Measurements from ENCODE around the gene CEL.
"Not testable (repeated sequence)": the region's sequence is repeated elsewhere in the genome, so short reads cannot be mapped to it uniquely, and the experiment has no call there.

Gene CEL

DNA sequence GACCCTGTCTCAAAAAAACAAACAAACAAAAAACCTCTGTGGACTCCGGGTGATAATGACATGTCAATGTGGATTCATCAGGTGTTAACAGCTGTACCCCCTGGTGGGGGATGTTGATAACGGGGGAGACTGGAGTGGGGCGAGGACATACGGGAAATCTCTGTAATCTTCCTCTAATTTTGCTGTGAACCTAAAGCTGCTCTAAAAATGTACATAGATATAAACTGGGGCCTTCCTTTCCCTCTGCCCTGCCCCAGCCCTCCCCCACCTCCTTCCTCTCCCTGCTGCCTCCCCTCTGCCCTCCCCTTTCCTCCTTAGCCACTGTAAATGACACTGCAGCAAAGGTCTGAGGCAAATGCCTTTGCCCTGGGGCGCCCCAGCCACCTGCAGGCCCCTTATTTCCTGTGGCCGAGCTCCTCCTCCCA lies 1.4 kb upstream of the CEL start (continued):
- TF ChIP-seq, protein P1, sequence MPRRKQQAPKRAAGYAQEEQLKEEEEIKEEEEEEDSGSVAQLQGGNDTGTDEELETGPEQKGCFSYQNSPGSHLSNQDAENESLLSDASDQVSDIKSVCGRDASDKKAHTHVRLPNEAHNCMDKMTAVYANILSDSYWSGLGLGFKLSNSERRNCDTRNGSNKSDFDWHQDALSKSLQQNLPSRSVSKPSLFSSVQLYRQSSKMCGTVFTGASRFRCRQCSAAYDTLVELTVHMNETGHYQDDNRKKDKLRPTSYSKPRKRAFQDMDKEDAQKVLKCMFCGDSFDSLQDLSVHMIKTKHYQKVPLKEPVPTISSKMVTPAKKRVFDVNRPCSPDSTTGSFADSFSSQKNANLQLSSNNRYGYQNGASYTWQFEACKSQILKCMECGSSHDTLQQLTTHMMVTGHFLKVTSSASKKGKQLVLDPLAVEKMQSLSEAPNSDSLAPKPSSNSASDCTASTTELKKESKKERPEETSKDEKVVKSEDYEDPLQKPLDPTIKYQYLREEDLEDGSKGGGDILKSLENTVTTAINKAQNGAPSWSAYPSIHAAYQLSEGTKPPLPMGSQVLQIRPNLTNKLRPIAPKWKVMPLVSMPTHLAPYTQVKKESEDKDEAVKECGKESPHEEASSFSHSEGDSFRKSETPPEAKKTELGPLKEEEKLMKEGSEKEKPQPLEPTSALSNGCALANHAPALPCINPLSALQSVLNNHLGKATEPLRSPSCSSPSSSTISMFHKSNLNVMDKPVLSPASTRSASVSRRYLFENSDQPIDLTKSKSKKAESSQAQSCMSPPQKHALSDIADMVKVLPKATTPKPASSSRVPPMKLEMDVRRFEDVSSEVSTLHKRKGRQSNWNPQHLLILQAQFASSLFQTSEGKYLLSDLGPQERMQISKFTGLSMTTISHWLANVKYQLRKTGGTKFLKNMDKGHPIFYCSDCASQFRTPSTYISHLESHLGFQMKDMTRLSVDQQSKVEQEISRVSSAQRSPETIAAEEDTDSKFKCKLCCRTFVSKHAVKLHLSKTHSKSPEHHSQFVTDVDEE (CRISPR knock-in tag; IDR thresholded peaks at IDR 0.05) = no peak
- no peak for TF ChIP-seq ZFP3 (CRISPR knock-in tag; IDR thresholded peaks at IDR 0.05)
- TF ChIP-seq TCF4 (CRISPR knock-in tag; IDR thresholded peaks at IDR 0.05; ENCODE audit: borderline replicate concordance) = no peak
- TF ChIP-seq, protein P2, sequence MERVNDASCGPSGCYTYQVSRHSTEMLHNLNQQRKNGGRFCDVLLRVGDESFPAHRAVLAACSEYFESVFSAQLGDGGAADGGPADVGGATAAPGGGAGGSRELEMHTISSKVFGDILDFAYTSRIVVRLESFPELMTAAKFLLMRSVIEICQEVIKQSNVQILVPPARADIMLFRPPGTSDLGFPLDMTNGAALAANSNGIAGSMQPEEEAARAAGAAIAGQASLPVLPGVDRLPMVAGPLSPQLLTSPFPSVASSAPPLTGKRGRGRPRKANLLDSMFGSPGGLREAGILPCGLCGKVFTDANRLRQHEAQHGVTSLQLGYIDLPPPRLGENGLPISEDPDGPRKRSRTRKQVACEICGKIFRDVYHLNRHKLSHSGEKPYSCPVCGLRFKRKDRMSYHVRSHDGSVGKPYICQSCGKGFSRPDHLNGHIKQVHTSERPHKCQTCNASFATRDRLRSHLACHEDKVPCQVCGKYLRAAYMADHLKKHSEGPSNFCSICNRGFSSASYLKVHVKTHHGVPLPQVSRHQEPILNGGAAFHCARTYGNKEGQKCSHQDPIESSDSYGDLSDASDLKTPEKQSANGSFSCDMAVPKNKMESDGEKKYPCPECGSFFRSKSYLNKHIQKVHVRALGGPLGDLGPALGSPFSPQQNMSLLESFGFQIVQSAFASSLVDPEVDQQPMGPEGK (CRISPR knock-in tag; IDR thresholded peaks at IDR 0.05; ENCODE audit: borderline replicate concordance) = no peak
- TF ChIP-seq SNAI2 (CRISPR knock-in tag; IDR thresholded peaks at IDR 0.05) = no peak
- TF ChIP-seq, protein P3, sequence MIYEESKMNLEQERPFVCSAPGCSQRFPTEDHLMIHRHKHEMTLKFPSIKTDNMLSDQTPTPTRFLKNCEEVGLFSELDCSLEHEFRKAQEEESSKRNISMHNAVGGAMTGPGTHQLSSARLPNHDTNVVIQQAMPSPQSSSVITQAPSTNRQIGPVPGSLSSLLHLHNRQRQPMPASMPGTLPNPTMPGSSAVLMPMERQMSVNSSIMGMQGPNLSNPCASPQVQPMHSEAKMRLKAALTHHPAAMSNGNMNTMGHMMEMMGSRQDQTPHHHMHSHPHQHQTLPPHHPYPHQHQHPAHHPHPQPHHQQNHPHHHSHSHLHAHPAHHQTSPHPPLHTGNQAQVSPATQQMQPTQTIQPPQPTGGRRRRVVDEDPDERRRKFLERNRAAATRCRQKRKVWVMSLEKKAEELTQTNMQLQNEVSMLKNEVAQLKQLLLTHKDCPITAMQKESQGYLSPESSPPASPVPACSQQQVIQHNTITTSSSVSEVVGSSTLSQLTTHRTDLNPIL (CRISPR knock-in tag; IDR thresholded peaks at IDR 0.05; ENCODE audit: low read depth) = no peak

DNA sequence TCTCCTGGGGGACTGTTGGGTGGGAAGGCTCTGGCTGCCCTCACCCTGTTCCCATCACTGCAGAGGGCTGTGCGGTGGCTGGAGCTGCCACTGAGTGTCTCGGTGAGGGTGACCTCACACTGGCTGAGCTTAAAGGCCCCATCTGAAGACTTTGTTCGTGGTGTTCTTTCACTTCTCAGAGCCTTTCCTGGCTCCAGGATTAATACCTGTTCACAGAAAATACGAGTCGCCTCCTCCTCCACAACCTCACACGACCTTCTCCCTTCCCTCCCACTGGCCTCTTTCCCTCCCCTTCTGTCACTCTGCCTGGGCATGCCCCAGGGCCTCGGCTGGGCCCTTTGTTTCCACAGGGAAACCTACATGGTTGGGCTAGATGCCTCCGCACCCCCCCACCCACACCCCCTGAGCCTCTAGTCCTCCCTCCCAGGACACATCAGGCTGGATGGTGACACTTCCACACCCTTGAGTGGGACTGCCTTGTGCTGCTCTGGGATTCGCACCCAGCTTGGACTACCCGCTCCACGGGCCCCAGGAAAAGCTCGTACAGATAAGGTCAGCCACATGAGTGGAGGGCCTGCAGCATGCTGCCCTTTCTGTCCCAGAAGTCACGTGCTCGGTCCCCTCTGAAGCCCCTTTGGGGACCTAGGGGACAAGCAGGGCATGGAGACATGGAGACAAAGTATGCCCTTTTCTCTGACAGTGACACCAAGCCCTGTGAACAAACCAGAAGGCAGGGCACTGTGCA lies 590 bp upstream of the CEL start:
- peak; percentile 34 for ATAC-seq

DNA sequence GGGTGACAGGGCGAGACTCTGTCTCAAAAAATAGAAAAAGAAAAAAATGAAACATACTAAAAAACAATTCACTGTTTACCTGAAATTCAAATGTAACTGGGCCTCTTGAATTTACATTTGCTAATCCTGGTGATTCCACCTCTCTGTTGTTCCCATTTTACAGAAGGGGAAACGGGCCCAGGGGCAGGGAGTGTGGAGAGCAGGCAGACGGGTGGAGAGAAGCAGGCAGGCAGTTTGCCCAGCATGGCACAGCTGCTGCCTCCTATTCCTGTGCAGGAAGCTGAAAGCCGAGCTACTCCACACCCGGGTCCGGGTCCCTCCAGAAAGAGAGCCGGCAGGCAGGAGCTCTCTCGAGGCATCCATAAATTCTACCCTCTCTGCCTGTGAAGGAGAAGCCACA lies 788 bp downstream of the CEL start:
- ATAC-seq = not testable (repeated sequence)

DNA sequence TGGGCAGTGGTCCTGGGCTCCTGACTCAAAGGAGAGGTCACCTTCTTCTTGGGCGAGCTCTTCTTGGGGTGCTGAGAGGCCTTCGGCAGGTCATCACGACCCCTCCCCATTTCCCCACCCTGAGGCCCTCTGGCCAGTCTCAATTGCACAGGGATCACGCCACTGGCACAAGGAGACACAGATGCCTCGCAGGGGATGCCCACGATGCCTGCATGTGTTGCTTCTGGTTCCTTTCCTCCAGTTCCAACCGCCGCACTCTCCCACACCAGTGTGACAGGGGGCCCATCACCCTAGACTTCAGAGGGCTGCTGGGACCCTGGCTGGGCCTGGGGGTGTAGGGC lies 1.3 kb downstream of the CEL start:
- TF ChIP-seq SNAI2 (CRISPR knock-in tag; IDR thresholded peaks at IDR 0.05) (no peak), TOX (CRISPR knock-in tag; IDR thresholded peaks at IDR 0.05; ENCODE audit: borderline replicate concordance) (no peak), ISL1 (CRISPR knock-in tag; IDR thresholded peaks at IDR 0.05) (no peak), ZNF565 (CRISPR knock-in tag; conservative IDR thresholded peaks at IDR 0.05; ENCODE audit: low read depth) (no peak), OSR1 (CRISPR knock-in tag; IDR thresholded peaks at IDR 0.05) (no peak), ZNF70 (CRISPR knock-in tag; IDR thresholded peaks at IDR 0.05) (no peak), GLIS3 (CRISPR knock-in tag; IDR thresholded peaks at IDR 0.05) (no peak), ZFP3 (CRISPR knock-in tag; IDR thresholded peaks at IDR 0.05) (no peak), ZNF8 (CRISPR knock-in tag; IDR thresholded peaks at IDR 0.05) (no peak)
- TF ChIP-seq, protein P4, sequence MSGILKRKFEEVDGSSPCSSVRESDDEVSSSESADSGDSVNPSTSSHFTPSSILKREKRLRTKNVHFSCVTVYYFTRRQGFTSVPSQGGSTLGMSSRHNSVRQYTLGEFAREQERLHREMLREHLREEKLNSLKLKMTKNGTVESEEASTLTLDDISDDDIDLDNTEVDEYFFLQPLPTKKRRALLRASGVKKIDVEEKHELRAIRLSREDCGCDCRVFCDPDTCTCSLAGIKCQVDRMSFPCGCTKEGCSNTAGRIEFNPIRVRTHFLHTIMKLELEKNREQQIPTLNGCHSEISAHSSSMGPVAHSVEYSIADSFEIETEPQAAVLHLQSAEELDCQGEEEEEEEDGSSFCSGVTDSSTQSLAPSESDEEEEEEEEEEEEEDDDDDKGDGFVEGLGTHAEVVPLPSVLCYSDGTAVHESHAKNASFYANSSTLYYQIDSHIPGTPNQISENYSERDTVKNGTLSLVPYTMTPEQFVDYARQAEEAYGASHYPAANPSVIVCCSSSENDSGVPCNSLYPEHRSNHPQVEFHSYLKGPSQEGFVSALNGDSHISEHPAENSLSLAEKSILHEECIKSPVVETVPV (CRISPR knock-in tag; IDR thresholded peaks at IDR 0.05) = no peak
- TF ChIP-seq, protein P5, sequence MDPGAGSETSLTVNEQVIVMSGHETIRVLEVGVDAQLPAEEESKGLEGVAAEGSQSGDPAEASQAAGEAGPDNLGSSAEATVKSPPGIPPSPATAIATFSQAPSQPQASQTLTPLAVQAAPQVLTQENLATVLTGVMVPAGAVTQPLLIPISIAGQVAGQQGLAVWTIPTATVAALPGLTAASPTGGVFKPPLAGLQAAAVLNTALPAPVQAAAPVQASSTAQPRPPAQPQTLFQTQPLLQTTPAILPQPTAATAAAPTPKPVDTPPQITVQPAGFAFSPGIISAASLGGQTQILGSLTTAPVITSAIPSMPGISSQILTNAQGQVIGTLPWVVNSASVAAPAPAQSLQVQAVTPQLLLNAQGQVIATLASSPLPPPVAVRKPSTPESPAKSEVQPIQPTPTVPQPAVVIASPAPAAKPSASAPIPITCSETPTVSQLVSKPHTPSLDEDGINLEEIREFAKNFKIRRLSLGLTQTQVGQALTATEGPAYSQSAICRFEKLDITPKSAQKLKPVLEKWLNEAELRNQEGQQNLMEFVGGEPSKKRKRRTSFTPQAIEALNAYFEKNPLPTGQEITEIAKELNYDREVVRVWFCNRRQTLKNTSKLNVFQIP (CRISPR knock-in tag; IDR thresholded peaks at IDR 0.05; ENCODE audit: borderline replicate concordance, low read depth) = no peak
- TF ChIP-seq, protein P1 (CRISPR knock-in tag; IDR thresholded peaks at IDR 0.05) = no peak
- no peak for ATAC-seq

Measured in SK-N-SH treated with all-trans-retinoic acid at 6 μM for 48 hours (cell line).